ENCODE measurements around the gene KCNK7. TPM values are rescaled to one million over a fixed set of nuclear protein-coding genes. Genes with fewer than 3 reads are reported as not detected.
A peak's percentile ranks its signal among the peaks of the same experiment; 100 is the strongest.

KCNK7 gene
- total RNA-seq, 1 donor from 2014 or later: not detected

- no peak for DNase-seq (ENCODE audit: low spot score in 2 of 2)
- intact Hi-C loops (cut with DNase I): loop anchor here (1.0 to 5.0 kb wide), 2 partner anchors 12 to 107 kb away; partner anchors contain the start of gene RELA
- peak overlapping the region in 1 of 2 donors; percentile 82 for H3K4me3 ChIP-seq
- peak overlapping the region; percentile 97 to 99 for H3K27ac ChIP-seq
- peaks cover 17 to 47% of the 10 kb centered on the region in 2 donors for H3K4me1 ChIP-seq
- TF ChIP-seq CTCF (IDR thresholded peaks at IDR 0.05): no peak
- H3K27me3 ChIP-seq: no peaks in the 10 kb centered on the region
- H3K9me3 ChIP-seq: no peaks in the 10 kb centered on the region
- peaks cover 35 to 39% of the 10 kb centered on the region in 2 donors for H3K36me3 ChIP-seq
These were observed 40.7 kb downstream of the KCNK7 start for GRCh38 chr11:65554842-65555430.

- Histone ChIP-seq H3K4me1 (peaks cover 10 to 42% of the 10 kb centered on the region in 2 donors), H3K9me3 (no peaks in the 10 kb centered on the region), H3K36me3 (peaks cover 40 to 45% of the 10 kb centered on the region in 2 donors), H3K27ac (peak overlapping the region; percentile 97 to 99), H3K4me3 (no peak overlapping the region), H3K27me3 (no peaks in the 10 kb centered on the region)
- DNase-seq (ENCODE audit: low spot score in 2 of 2): no peak
- intact Hi-C loops (cut with DNase I): loop anchor here (1.0 kb wide), 1 partner anchor 11 kb away; no protein-coding TSS in a partner anchor
- no peak for TF ChIP-seq CTCF (IDR thresholded peaks at IDR 0.05)
These were observed 41.4 kb downstream of the KCNK7 start for GRCh38 chr11:65554057-65554818.

- no peak overlapping the region for H3K4me3 ChIP-seq
- H3K27me3 ChIP-seq: no peaks in the 10 kb centered on the region
- no peaks in the 10 kb centered on the region for H3K9me3 ChIP-seq
- intact Hi-C loops (cut with DNase I): loop anchor here (1.0 kb wide), 1 partner anchor 10 kb away; no protein-coding TSS in a partner anchor
- TF ChIP-seq CTCF (IDR thresholded peaks at IDR 0.05): no peak
- H3K27ac ChIP-seq: peak overlapping the region; percentile 97 to 99
- H3K4me1 ChIP-seq: peaks cover 10 to 37% of the 10 kb centered on the region in 2 donors
- peaks cover 46 to 53% of the 10 kb centered on the region in 2 donors for H3K36me3 ChIP-seq
- no peak for DNase-seq (ENCODE audit: low spot score in 2 of 2)
These were observed 42.1 kb downstream of the KCNK7 start for GRCh38 chr11:65553301-65554001.

GRCh38 chr11:65552388-65552951, 43.1 kb downstream of the KCNK7 start:
- intact Hi-C loops (cut with DNase I): no loop called here
- peaks cover 51 to 60% of the 10 kb centered on the region in 2 donors for H3K36me3 ChIP-seq

More at GRCh38 chr11:65552388-65552951, 43.1 kb downstream of the KCNK7 start:
- no peak for DNase-seq (ENCODE audit: low spot score in 2 of 2)
- no peak for TF ChIP-seq CTCF (IDR thresholded peaks at IDR 0.05)
- Histone ChIP-seq H3K27ac (peak overlapping the region in 1 of 2 donors; percentile 99), H3K27me3 (no peaks in the 10 kb centered on the region), H3K4me1 (peaks cover 10 to 37% of the 10 kb centered on the region in 2 donors), H3K4me3 (no peak overlapping the region), H3K9me3 (no peaks in the 10 kb centered on the region)
